Right atrium auricular region (tissue), 2 donors: ENCODE measurements around the gene MST1. TPM values are rescaled to one million over a fixed set of nuclear protein-coding genes. Genes with fewer than 3 reads are reported as not detected.

Source experiments
- DNase-seq: peaks from one replicate; pipeline ENCODE4 v3.0.0-alpha.2; 2019; ENCODE audit warnings: low spot score
- H3K27ac ChIP-seq, 2 donors: fragments of 200-600 bp; sonication (generic); 1 replicate in 1 of 2; 2 replicates in 1 of 2; pipeline ENCODE4 v1.5.1; 2016 to 2019
- H3K27me3 ChIP-seq, 2 donors: fragments of 200-600 bp; sonication (generic); one replicate each; pipeline versions ENCODE4 v1.5.1 to v1.6.0; 2017 to 2019
- H3K36me3 ChIP-seq: fragments of 200-600 bp; sonication (generic); one replicate; pipeline ENCODE4 v1.5.1; 2016
- H3K4me1 ChIP-seq, 2 donors: fragments of 200-600 bp; sonication (generic); one replicate each; pipeline versions ENCODE4 v1.5.1 to v1.6.0; 2017 to 2019
- H3K4me3 ChIP-seq, 2 donors: fragments of 200-600 bp; sonication (generic); 1 replicate in 1 of 2; 2 replicates in 1 of 2; pipeline ENCODE4 v1.5.1; 2017 to 2019; ENCODE audit warnings: mild to moderate bottlenecking in 1 of 2, moderate library complexity in 1 of 2
- H3K9me3 ChIP-seq, 2 donors: fragments of 200-600 bp; sonication (generic); one replicate each; pipeline ENCODE4 v1.5.1; 2019
- CTCF ChIP-seq, 2 donors: fragments of 200-600 bp; sonication (generic); IDR thresholded peaks; one replicate each; pipeline ENCODE4 v1.5.1; 2019; ENCODE audit warnings: antibody characterized with exemption in 2 of 2
- total RNA-seq, 2 donors: library from RNA; depleted of rRNA; stranded (reverse); fragments of >200 nt; gene quantifications; one replicate each; pipeline ENCODE4 v1.1.0, GENCODE V29; 2016

The MST1 gene
- total RNA-seq, 2 donors from 2014 or later = 3.9 to 8.0 TPM

GRCh38 chr3:49723628-49724551, 34.6 kb upstream of the MST1 start, which contains the start of gene GMPPB:
Gene GMPPB, minus strand, starts transcription at chr3:49723951. Its CDS starts 225 bp downstream, at chr3:49723726.
- no peaks in the 10 kb centered on the region for H3K9me3 ChIP-seq
- H3K27ac ChIP-seq = peak within 1 kb of the TSS; percentile 91 to 94
- H3K27me3 ChIP-seq = no peaks in the 10 kb centered on the region
- peaks cover 0 to 31% of the 10 kb centered on the region in 2 donors for H3K4me1 ChIP-seq
- no peak for TF ChIP-seq CTCF (IDR thresholded peaks at IDR 0.05)
- H3K4me3 ChIP-seq = peak within 1 kb of the TSS; percentile 86 to 99
- peak; percentile 98 for DNase-seq
- H3K36me3 ChIP-seq = peaks cover 47% of the 10 kb centered on the region

GRCh38 chr3:49723296-49723627, 34.0 kb upstream of the MST1 start:
- TF ChIP-seq CTCF (IDR thresholded peaks at IDR 0.05) = no peak
- Histone ChIP-seq H3K4me3 (peak overlapping the region; percentile 86 to 99), H3K27ac (peak overlapping the region; percentile 91 to 94), H3K9me3 (no peaks in the 10 kb centered on the region), H3K27me3 (no peaks in the 10 kb centered on the region), H3K4me1 (peaks cover 0 to 38% of the 10 kb centered on the region in 2 donors), H3K36me3 (peaks cover 45% of the 10 kb centered on the region)
- DNase-seq = no peak

GRCh38 chr3:49722896-49723295, 33.6 kb upstream of the MST1 start:
- peak overlapping the region; percentile 91 to 94 for H3K27ac ChIP-seq
- H3K4me1 ChIP-seq = peaks cover 0 to 39% of the 10 kb centered on the region in 2 donors
- DNase-seq = no peak
- peak overlapping the region; percentile 86 to 99 for H3K4me3 ChIP-seq
- peaks cover 41% of the 10 kb centered on the region for H3K36me3 ChIP-seq
- H3K27me3 ChIP-seq = no peaks in the 10 kb centered on the region
- H3K9me3 ChIP-seq = no peaks in the 10 kb centered on the region
- TF ChIP-seq CTCF (IDR thresholded peaks at IDR 0.05) = no peak

GRCh38 chr3:49721896-49722781, 32.9 kb upstream of the MST1 start:
- no peaks in the 10 kb centered on the region for H3K27me3 ChIP-seq
- peaks cover 0 to 39% of the 10 kb centered on the region in 2 donors for H3K4me1 ChIP-seq
- no peaks in the 10 kb centered on the region for H3K9me3 ChIP-seq
- no peak overlapping the region for H3K27ac ChIP-seq
- peaks cover 34% of the 10 kb centered on the region for H3K36me3 ChIP-seq
- H3K4me3 ChIP-seq = peak overlapping the region in 1 of 2 donors; percentile 99
- TF ChIP-seq CTCF (IDR thresholded peaks at IDR 0.05) = no peak
- no peak for DNase-seq

- Histone ChIP-seq H3K27me3 (no peaks in the 10 kb centered on the region), H3K4me3 (no peak overlapping the region), H3K9me3 (no peaks in the 10 kb centered on the region), H3K4me1 (peaks cover 0 to 39% of the 10 kb centered on the region in 2 donors), H3K27ac (no peak overlapping the region), H3K36me3 (peaks cover 28% of the 10 kb centered on the region)
- DNase-seq = no peak
- no peak for TF ChIP-seq CTCF (IDR thresholded peaks at IDR 0.05)
These were observed 32.3 kb upstream of the MST1 start for GRCh38 chr3:49721596-49721895.
